ENCODE measurements around the gene MED28. TPM values are rescaled to one million over a fixed set of nuclear protein-coding genes. Genes with fewer than 3 reads are reported as not detected.

The MED28 gene
- 41.3 TPM for polyA plus RNA-seq (2013, experiment 1 of 2)
- 42.4 TPM for polyA plus RNA-seq (2013, experiment 2 of 2)

- no CpG with 5 or more reads among the region's 46 CpGs for WGBS, 2 donors (ENCODE audit: extremely low coverage in 2 of 2, insufficient read length in 2 of 2, insufficient replicate concordance in 1 of 2)
- H3K9me3 ChIP-seq (replicated peaks in 1 of 2; ENCODE audit: control insufficient read depth in 2 of 2, insufficient read depth in 1 of 2, low read depth in 1 of 2, low read length in 2 of 2) = no peaks in the 10 kb centered on the region
- peak within 1 kb of the TSS; percentile 81 to 96 for H3K4me3 ChIP-seq (ENCODE audit: low read length in 2 of 2)
- H3K23ac ChIP-seq (ENCODE audit: low read depth, low read length, poor library complexity) = no peak within 1 kb of the TSS
- peaks cover 8 to 34% of the 10 kb centered on the region in 2 donors for H3K36me3 ChIP-seq (replicated peaks in 1 of 2; ENCODE audit: control insufficient read depth in 2 of 2, insufficient read depth in 2 of 2, low read length in 2 of 2)
- H3K18ac ChIP-seq (ENCODE audit: low read length) = peak within 1 kb of the TSS; percentile 76
- no peak within 1 kb of the TSS for H2BK12ac ChIP-seq (ENCODE audit: low read length)
- no peak within 1 kb of the TSS for H4K91ac ChIP-seq (ENCODE audit: low read depth, low read length, poor library complexity)
- peak; percentile 93 for DNase-seq (ENCODE audit: low spot score)
- H3K79me1 ChIP-seq (ENCODE audit: low read depth, low read length) = peaks cover 9% of the 10 kb centered on the region
- no peak within 1 kb of the TSS for H3K27ac ChIP-seq (replicated peaks; ENCODE audit: low read length)
- H3K27me3 ChIP-seq (ENCODE audit: control insufficient read depth in 3 of 3, insufficient read depth in 3 of 3, low read depth in 1 of 3, low read length in 3 of 3) = no peaks in the 10 kb centered on the region
- H3K14ac ChIP-seq (ENCODE audit: low read length) = no peak within 1 kb of the TSS
- peak within 1 kb of the TSS; percentile 25 for H3K9ac ChIP-seq (ENCODE audit: low read depth, low read length, poor library complexity)
- H2BK120ac ChIP-seq (ENCODE audit: low read depth, low read length) = no peak within 1 kb of the TSS
- no peak within 1 kb of the TSS for H2BK5ac ChIP-seq (ENCODE audit: low read length)
- H2BK15ac ChIP-seq (ENCODE audit: low read length) = no peak within 1 kb of the TSS
- H3K4me1 ChIP-seq (ENCODE audit: control insufficient read depth in 2 of 2, insufficient read depth in 1 of 2, low read depth in 1 of 2, low read length in 2 of 2) = no peaks in the 10 kb centered on the region
- no peak within 1 kb of the TSS for H3K4ac ChIP-seq (ENCODE audit: low read length)
- H3K4me2 ChIP-seq (ENCODE audit: insufficient read depth, low read length, poor library complexity, severe bottlenecking) = peak within 1 kb of the TSS; percentile 82
- H2AK5ac ChIP-seq (ENCODE audit: low read depth, low read length) = no peak within 1 kb of the TSS
- H4K8ac ChIP-seq (ENCODE audit: low read depth, low read length) = no peak within 1 kb of the TSS
- peak within 1 kb of the TSS; percentile 88 for H2AFZ ChIP-seq (ENCODE audit: low read length)
Observed at GRCh38 chr4:17614416-17615299, at the start of gene MED28. TSS of gene MED28 (plus strand) at chr4:17614641. CDS start at chr4:17614655, 14 bp downstream.

- Histone ChIP-seq H3K14ac (ENCODE audit: low read length) (no peak overlapping the region), H3K9ac (ENCODE audit: low read depth, low read length, poor library complexity) (no peak overlapping the region), H3K27ac (replicated peaks; ENCODE audit: low read length) (no peak overlapping the region), H3K27me3 (ENCODE audit: control insufficient read depth in 3 of 3, insufficient read depth in 3 of 3, low read depth in 1 of 3, low read length in 3 of 3) (no peaks in the 10 kb centered on the region), H3K4me1 (ENCODE audit: control insufficient read depth in 2 of 2, insufficient read depth in 1 of 2, low read depth in 1 of 2, low read length in 2 of 2) (no peaks in the 10 kb centered on the region), H3K4me3 (ENCODE audit: low read length in 2 of 2) (no peak overlapping the region), H4K8ac (ENCODE audit: low read depth, low read length) (no peak overlapping the region), H3K23ac (ENCODE audit: low read depth, low read length, poor library complexity) (no peak overlapping the region), H3K4ac (ENCODE audit: low read length) (no peak overlapping the region), H2BK120ac (ENCODE audit: low read depth, low read length) (no peak overlapping the region), H3K9me3 (replicated peaks in 1 of 2; ENCODE audit: control insufficient read depth in 2 of 2, insufficient read depth in 1 of 2, low read depth in 1 of 2, low read length in 2 of 2) (no peaks in the 10 kb centered on the region), H2AFZ (ENCODE audit: low read length) (no peak overlapping the region), H2BK12ac (ENCODE audit: low read length) (no peak overlapping the region), H3K36me3 (replicated peaks in 1 of 2; ENCODE audit: control insufficient read depth in 2 of 2, insufficient read depth in 2 of 2, low read length in 2 of 2) (no peaks in the 10 kb centered on the region), H2BK15ac (ENCODE audit: low read length) (no peak overlapping the region), H3K79me1 (ENCODE audit: low read depth, low read length) (no peaks in the 10 kb centered on the region), H3K18ac (ENCODE audit: low read length) (no peak overlapping the region), H3K4me2 (ENCODE audit: insufficient read depth, low read length, poor library complexity, severe bottlenecking) (no peak overlapping the region), H2BK5ac (ENCODE audit: low read length) (no peak overlapping the region), H2AK5ac (ENCODE audit: low read depth, low read length) (no peak overlapping the region), H4K91ac (ENCODE audit: low read depth, low read length, poor library complexity) (no peak overlapping the region)
- no CpG with 5 or more reads among the region's 3 CpGs for WGBS, 2 donors (ENCODE audit: extremely low coverage in 2 of 2, insufficient read length in 2 of 2, insufficient replicate concordance in 1 of 2)
- DNase-seq (ENCODE audit: low spot score) = no peak
Observed at GRCh38 chr4:17565846-17566245, 48.6 kb upstream of the MED28 start.

DNA sequence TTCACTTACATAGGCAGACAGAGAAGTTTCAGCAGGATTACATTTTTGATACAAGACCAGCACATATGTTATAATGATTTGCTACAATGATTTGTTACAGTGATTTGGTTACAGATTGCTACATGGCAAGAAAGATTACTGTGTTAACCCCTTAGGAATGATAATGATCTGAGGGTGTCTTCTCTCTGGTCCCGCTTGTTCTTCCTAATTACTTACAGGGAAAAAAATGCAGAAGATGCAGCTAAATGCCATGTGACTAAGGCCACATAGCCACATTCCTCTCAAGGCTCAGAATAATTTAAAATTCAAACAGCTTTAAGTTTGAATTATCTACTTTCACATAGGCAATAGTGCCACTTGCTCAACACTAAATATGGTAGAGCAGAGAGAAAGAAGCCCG lies 47.2 kb upstream of the MED28 start:
- H4K91ac ChIP-seq (ENCODE audit: low read depth, low read length, poor library complexity) = no peak overlapping the region
- no peak overlapping the region for H4K8ac ChIP-seq (ENCODE audit: low read depth, low read length)
- no peak overlapping the region for H2BK12ac ChIP-seq (ENCODE audit: low read length)
- no peak overlapping the region for H3K9ac ChIP-seq (ENCODE audit: low read depth, low read length, poor library complexity)
- no CpG with 5 or more reads among the region's 2 CpGs for WGBS, 2 donors (ENCODE audit: extremely low coverage in 2 of 2, insufficient read length in 2 of 2, insufficient replicate concordance in 1 of 2)
- DNase-seq (ENCODE audit: low spot score) = no peak
- no peak overlapping the region for H2BK15ac ChIP-seq (ENCODE audit: low read length)
- H3K4ac ChIP-seq (ENCODE audit: low read length) = no peak overlapping the region
- no peak overlapping the region for H3K4me2 ChIP-seq (ENCODE audit: insufficient read depth, low read length, poor library complexity, severe bottlenecking)
- H2BK120ac ChIP-seq (ENCODE audit: low read depth, low read length) = no peak overlapping the region
- no peaks in the 10 kb centered on the region for H3K36me3 ChIP-seq (replicated peaks in 1 of 2; ENCODE audit: control insufficient read depth in 2 of 2, insufficient read depth in 2 of 2, low read length in 2 of 2)
- H3K14ac ChIP-seq (ENCODE audit: low read length) = no peak overlapping the region
- no peaks in the 10 kb centered on the region for H3K4me1 ChIP-seq (ENCODE audit: control insufficient read depth in 2 of 2, insufficient read depth in 1 of 2, low read depth in 1 of 2, low read length in 2 of 2)
- H3K27ac ChIP-seq (replicated peaks; ENCODE audit: low read length) = no peak overlapping the region
- no peaks in the 10 kb centered on the region for H3K9me3 ChIP-seq (replicated peaks in 1 of 2; ENCODE audit: control insufficient read depth in 2 of 2, insufficient read depth in 1 of 2, low read depth in 1 of 2, low read length in 2 of 2)
- H3K79me1 ChIP-seq (ENCODE audit: low read depth, low read length) = no peaks in the 10 kb centered on the region
- H3K27me3 ChIP-seq (ENCODE audit: control insufficient read depth in 3 of 3, insufficient read depth in 3 of 3, low read depth in 1 of 3, low read length in 3 of 3) = no peaks in the 10 kb centered on the region
- no peak overlapping the region for H3K18ac ChIP-seq (ENCODE audit: low read length)
- no peak overlapping the region for H3K23ac ChIP-seq (ENCODE audit: low read depth, low read length, poor library complexity)
- no peak overlapping the region for H2AFZ ChIP-seq (ENCODE audit: low read length)
- H3K4me3 ChIP-seq (ENCODE audit: low read length in 2 of 2) = no peak overlapping the region
- H2BK5ac ChIP-seq (ENCODE audit: low read length) = no peak overlapping the region
- H2AK5ac ChIP-seq (ENCODE audit: low read depth, low read length) = no peak overlapping the region

GRCh38 chr4:17574206-17574605 lies 40.2 kb upstream of the MED28 start:
- H2AK5ac ChIP-seq (ENCODE audit: low read depth, low read length) = no peak overlapping the region
- no peak overlapping the region for H3K9ac ChIP-seq (ENCODE audit: low read depth, low read length, poor library complexity)
- H3K27ac ChIP-seq (replicated peaks; ENCODE audit: low read length) = no peak overlapping the region
- H3K9me3 ChIP-seq (replicated peaks in 1 of 2; ENCODE audit: control insufficient read depth in 2 of 2, insufficient read depth in 1 of 2, low read depth in 1 of 2, low read length in 2 of 2) = no peaks in the 10 kb centered on the region
- H3K27me3 ChIP-seq (ENCODE audit: control insufficient read depth in 3 of 3, insufficient read depth in 3 of 3, low read depth in 1 of 3, low read length in 3 of 3) = no peaks in the 10 kb centered on the region
- no peak for DNase-seq (ENCODE audit: low spot score)
- no peak overlapping the region for H4K8ac ChIP-seq (ENCODE audit: low read depth, low read length)
- H3K79me1 ChIP-seq (ENCODE audit: low read depth, low read length) = no peaks in the 10 kb centered on the region
- peaks cover 4 to 6% of the 10 kb centered on the region in 2 donors for H3K4me1 ChIP-seq (ENCODE audit: control insufficient read depth in 2 of 2, insufficient read depth in 1 of 2, low read depth in 1 of 2, low read length in 2 of 2)
- H3K23ac ChIP-seq (ENCODE audit: low read depth, low read length, poor library complexity) = no peak overlapping the region
- H3K4ac ChIP-seq (ENCODE audit: low read length) = no peak overlapping the region
- no peak overlapping the region for H2BK120ac ChIP-seq (ENCODE audit: low read depth, low read length)
- H4K91ac ChIP-seq (ENCODE audit: low read depth, low read length, poor library complexity) = no peak overlapping the region
- no peak overlapping the region for H2BK5ac ChIP-seq (ENCODE audit: low read length)
- no CpG with 5 or more reads among the region's 4 CpGs for WGBS, 2 donors (ENCODE audit: extremely low coverage in 2 of 2, insufficient read length in 2 of 2, insufficient replicate concordance in 1 of 2)
- H2BK15ac ChIP-seq (ENCODE audit: low read length) = no peak overlapping the region
- no peak overlapping the region for H2AFZ ChIP-seq (ENCODE audit: low read length)
- H2BK12ac ChIP-seq (ENCODE audit: low read length) = no peak overlapping the region
- no peaks in the 10 kb centered on the region for H3K36me3 ChIP-seq (replicated peaks in 1 of 2; ENCODE audit: control insufficient read depth in 2 of 2, insufficient read depth in 2 of 2, low read length in 2 of 2)
- H3K18ac ChIP-seq (ENCODE audit: low read length) = no peak overlapping the region
- H3K14ac ChIP-seq (ENCODE audit: low read length) = no peak overlapping the region
- H3K4me2 ChIP-seq (ENCODE audit: insufficient read depth, low read length, poor library complexity, severe bottlenecking) = no peak overlapping the region
- H3K4me3 ChIP-seq (ENCODE audit: low read length in 2 of 2) = no peak overlapping the region
